ENCODE data around the gene VSIG2.

The VSIG2 gene

DNA sequence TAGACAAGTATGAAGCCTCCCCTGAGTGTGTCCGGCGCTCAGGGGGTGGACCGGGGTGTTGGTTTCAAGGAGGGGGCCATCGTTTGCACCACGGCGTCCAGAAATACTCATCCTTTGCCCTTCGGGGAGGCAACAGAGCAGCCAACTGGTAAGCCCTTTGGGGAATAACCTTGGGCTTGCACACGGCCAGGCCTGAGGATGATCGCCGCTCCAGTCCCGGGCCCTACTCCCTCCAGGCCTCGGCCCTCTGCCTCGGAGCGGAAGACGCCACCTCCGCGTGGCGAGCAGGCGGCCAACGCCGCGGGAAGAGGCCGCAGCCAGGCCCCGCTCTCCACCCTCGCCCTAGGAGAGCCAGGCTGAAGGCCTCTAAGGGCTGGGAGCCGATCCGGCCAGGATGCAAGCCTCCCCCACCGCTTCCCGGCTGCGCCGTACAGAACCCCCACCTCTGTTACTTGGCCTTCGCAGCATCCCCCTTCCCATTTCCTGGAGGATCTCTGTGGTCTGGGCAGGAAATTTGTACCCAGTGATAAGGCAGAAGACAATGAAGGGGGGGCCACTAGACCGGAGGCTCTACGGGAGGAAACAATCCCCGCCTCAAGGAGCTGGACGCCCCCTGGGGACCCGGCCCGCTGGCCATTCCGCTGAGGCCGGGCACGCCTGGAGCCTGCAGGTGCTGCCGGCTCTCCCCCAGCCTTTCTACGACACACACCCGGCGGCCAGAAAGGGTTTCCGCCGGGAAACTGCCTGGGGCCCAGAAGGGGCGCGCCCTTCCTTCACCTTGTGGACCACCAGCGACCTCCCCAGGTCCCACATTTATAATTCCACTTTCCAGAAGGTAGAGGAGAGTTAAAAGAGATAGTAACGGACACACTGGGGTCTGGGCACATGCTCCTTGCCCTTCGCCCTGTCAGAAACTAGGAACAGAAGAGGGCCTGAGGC lies 7.5 kb upstream of the VSIG2 start:
- DNase-seq (ENCODE audit: low read depth) = no peak
- H3K4me3 ChIP-seq (ENCODE audit: low read length) = no peak overlapping the region
- TF ChIP-seq, protein P1, sequence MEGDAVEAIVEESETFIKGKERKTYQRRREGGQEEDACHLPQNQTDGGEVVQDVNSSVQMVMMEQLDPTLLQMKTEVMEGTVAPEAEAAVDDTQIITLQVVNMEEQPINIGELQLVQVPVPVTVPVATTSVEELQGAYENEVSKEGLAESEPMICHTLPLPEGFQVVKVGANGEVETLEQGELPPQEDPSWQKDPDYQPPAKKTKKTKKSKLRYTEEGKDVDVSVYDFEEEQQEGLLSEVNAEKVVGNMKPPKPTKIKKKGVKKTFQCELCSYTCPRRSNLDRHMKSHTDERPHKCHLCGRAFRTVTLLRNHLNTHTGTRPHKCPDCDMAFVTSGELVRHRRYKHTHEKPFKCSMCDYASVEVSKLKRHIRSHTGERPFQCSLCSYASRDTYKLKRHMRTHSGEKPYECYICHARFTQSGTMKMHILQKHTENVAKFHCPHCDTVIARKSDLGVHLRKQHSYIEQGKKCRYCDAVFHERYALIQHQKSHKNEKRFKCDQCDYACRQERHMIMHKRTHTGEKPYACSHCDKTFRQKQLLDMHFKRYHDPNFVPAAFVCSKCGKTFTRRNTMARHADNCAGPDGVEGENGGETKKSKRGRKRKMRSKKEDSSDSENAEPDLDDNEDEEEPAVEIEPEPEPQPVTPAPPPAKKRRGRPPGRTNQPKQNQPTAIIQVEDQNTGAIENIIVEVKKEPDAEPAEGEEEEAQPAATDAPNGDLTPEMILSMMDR (IDR thresholded peaks at IDR 0.05; ENCODE audit: insufficient read depth, low read depth, low read length, missing control alignments) = no peak

DNA sequence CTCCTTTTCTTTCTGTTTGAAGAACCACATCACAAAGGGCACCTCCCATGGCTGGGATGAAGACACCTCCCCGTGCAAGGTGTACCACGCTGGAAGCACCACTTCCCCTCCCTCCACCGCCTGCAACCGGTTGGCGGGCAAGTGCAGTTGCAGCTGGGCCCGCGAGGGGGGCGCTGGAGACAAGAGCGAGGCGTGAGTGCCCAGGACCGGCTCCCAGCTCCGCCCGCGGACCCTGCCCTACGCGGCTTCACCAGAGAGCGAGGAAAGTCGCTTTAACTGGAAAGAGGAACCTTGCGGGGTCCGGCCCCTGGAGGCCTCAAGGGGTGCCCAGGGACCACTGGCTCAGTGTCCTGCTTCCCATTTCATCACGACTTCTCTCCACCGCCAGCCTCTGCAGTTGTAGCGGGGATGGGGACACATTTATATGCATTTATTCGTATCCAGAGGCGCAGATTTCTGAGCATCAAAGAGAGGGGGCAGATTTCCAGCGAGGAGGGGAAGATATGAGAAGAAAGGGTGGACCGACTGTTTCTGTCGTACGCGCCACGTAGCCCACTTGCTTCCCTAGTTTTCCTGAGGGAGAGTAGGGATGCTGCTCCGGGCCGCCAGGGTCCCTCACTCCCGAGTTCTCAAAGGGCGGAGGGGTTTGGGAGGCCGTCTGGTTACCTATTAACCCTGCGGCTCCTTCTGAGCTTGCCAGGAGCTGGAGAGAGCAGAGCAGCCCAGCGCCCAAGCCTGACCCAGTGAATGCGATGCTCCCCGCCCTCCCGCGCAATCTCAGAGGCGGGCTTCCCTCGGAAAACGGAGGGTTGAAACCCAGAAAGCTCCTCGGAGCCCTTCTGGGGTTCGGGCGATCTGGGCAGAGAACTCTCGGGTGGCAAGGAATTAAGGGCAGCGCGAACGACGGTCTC lies 6.6 kb upstream of the VSIG2 start:
- TF ChIP-seq, protein P1 (IDR thresholded peaks at IDR 0.05; ENCODE audit: insufficient read depth, low read depth, low read length, missing control alignments) = peak; percentile 67
- peak; percentile 70 for DNase-seq (ENCODE audit: low read depth)
- peak overlapping the region; percentile 3 for H3K4me3 ChIP-seq (ENCODE audit: low read length)

DNA sequence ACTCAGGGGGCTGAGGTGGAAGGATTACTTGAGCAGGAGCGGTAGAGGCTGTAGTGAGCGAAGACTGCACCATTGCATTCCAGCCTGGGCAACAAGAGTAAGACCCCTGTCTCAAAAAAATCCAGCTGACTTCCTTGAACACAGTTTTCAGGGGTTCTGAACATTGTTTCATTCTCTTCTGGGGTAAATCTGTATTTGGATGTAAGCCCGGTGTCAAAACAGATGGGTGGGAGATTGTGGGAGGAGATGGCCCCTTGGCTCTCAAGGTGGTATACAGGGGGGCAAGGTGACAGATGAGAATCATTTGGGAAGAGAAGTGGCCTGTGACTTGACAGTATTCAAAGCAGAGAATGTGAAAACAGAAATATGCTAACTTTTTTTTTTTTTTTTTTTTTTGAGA lies 5.3 kb upstream of the VSIG2 start:
- TF ChIP-seq, protein P1 (IDR thresholded peaks at IDR 0.05; ENCODE audit: insufficient read depth, low read depth, low read length, missing control alignments) = no peak
- DNase-seq (ENCODE audit: low read depth) = no peak
- no peak overlapping the region for H3K4me3 ChIP-seq (ENCODE audit: low read length)

DNA sequence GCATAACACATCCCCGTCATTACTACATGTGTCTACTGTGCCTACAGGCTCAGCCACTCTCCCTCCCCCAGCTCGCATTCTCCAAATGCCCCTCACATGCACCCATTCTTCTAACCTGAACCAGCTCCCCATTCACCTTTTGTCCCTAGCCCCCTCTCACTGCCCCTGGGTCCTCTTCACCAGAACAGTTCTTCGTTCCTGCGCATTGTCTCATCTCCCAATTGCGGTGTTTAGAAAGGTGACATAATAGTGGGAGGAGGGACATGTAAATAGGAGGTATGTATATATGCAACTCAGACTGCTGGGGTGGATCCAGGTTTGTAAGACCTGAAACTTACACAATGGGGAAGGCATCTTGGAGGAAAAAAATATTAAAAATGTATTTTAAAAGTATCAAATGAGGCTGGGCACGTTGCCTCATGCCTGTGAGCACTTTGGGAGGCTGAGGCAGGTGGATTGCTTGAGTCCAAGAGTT lies 4.7 kb upstream of the VSIG2 start:
- TF ChIP-seq, protein P1 (IDR thresholded peaks at IDR 0.05; ENCODE audit: insufficient read depth, low read depth, low read length, missing control alignments) = no peak
- DNase-seq (ENCODE audit: low read depth) = peak; percentile 73
- H3K4me3 ChIP-seq (ENCODE audit: low read length) = no peak overlapping the region

DNA sequence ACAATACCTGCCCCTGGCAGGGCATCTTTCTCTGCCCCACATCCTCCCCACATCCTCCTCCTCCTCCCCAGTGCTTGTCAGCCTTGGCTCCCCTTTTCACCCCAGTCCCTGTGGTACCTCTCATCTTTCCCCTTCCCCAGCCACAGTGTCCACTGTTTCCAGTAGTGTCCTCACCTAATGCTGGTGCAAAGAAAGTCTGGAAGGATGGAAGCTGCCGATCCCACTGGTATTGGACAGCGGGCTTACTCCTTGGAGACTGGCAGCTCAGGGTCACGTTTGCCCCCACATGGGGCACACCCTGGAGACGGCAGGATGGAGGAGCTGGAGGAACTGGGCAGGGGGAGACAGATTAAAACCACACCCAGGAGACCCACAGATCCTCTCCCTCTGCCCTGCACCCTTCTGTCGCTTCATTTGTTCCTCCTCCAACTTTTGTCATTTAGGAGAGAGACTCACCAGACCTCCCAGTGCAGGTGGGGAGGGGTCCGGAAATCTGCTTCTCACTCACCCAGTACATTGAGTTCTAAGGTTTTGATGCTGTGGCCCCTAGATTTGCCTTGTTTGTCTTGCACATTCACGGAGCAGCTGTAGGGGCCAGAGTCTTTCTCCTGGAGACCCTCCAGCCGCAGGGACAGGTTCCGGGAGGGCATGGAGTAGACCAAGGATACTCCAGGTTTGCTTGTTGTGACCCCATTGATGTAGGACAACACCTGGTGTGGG lies 4.1 kb upstream of the VSIG2 start:
- TF ChIP-seq, protein P1 (IDR thresholded peaks at IDR 0.05; ENCODE audit: insufficient read depth, low read depth, low read length, missing control alignments) = no peak
- no peak overlapping the region for H3K4me3 ChIP-seq (ENCODE audit: low read length)
- DNase-seq (ENCODE audit: low read depth) = no peak

DNA sequence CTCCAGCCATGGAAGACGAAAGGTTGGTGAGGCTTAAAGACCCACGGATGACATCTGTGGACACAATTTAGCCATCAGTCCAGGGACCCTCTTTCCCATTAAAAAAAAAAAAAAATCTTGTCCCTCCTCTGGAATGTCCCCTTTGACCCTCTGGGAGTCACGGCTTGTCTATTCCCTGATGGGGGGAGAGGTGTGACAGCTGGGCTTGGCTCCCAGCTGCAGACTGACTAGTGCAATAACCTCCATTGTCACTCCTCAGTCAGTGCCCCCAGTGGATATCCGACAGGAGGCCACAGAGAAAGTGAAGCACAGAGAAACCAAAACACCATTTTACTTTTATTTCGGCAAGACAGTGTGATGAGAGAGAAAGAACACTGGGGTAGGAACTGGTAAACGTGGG lies 2.7 kb upstream of the VSIG2 start:
- no peak overlapping the region for H3K4me3 ChIP-seq (ENCODE audit: low read length)
- TF ChIP-seq, protein P1 (IDR thresholded peaks at IDR 0.05; ENCODE audit: insufficient read depth, low read depth, low read length, missing control alignments) = no peak
- DNase-seq (ENCODE audit: low read depth) = no peak

Data from epithelial cell of esophagus (primary cell).